Heart left ventricle (tissue), 16 donors: Measurements from ENCODE around the gene LILRA2. TPM values are rescaled to one million over a fixed set of nuclear protein-coding genes. Genes with fewer than 3 reads are reported as not detected.

Experiments
- ATAC-seq, 4 donors: fragments of 200-7000 bp; cut with Tn5 transposase; one replicate each; pipeline ENCODE4 v1.9.1; 2020 to 2022; ENCODE audit warnings: moderate library complexity in 4 of 4, mild to moderate bottlenecking in 3 of 4, moderate number of reproducible peaks in 1 of 4
- DNase-seq, 5 donors: peaks; one replicate each; pipeline ENCODE4 v3.0.0-alpha.2; 2020
- H3K27ac ChIP-seq, 12 donors: fragments of 200-600 bp; sonication (generic) in 4 of 12; one replicate each; pipeline versions ENCODE4 v1.5.0 to v1.8.0; 2016 to 2022; ENCODE audit warnings: mild to moderate bottlenecking in 2 of 12
- H3K27me3 ChIP-seq, 9 donors: fragments of 200-600 bp; sonication (generic) in 2 of 9; one replicate each; pipeline versions ENCODE4 v1.5.1 to v1.8.0; 2016 to 2022; ENCODE audit warnings: mild to moderate bottlenecking in 3 of 9
- H3K36me3 ChIP-seq, 9 donors: fragments of 200-600 bp; sonication (generic) in 2 of 9; one replicate each; pipeline versions ENCODE4 v1.5.0 to v1.8.0; 2018 to 2022; ENCODE audit warnings: mild to moderate bottlenecking in 2 of 9
- H3K4me1 ChIP-seq, 12 donors: fragments of 200-600 bp; sonication (generic) in 4 of 12; one replicate each; pipeline versions ENCODE4 v1.5.0 to v1.8.0; 2016 to 2022; ENCODE audit warnings: mild to moderate bottlenecking in 3 of 12
- H3K4me3 ChIP-seq, 12 donors: fragments of 200-600 bp; sonication (generic) in 4 of 12; one replicate each; pipeline versions ENCODE4 v1.5.0 to v1.8.0; 2017 to 2022; ENCODE audit warnings: mild to moderate bottlenecking in 9 of 12, moderate library complexity in 4 of 12
- H3K9me3 ChIP-seq, 12 donors: fragments of 200-600 bp; sonication (generic) in 4 of 12; one replicate each; pipeline versions ENCODE4 v1.5.0 to v1.8.0; 2016 to 2022; ENCODE audit warnings: mild to moderate bottlenecking in 1 of 12
- POLR2A ChIP-seq, 2 donors: fragments of 450-650 bp; IDR thresholded peaks; one replicate each; pipeline ENCODE4 v1.6.1; 2017; ENCODE audit warnings: antibody characterized with exemption in 2 of 2, mild to moderate bottlenecking in 2 of 2, moderate library complexity in 2 of 2
- WGBS, 4 donors: extraction: QIAGEN DNeasy Blood & Tissue Kit in 2 of 4; methylation state at CpG; one replicate each; pipeline versions ENCODE4 v1.1.5 to v1.1.7; 2013 to 2018; 5-methylcytosine and 5-hydroxymethylcytosine counted together
- intact Hi-C, 10 donors: fragments of 100-400 bp; cut with DNase I; formaldehyde crosslinking; loops; one replicate each; pipeline versions ENCODE4 v1.11.1 to v1.14.2; 2022
- polyA plus RNA-seq, 2 donors: library from polyadenylated mRNA; stranded (reverse); fragments of 200-250 nt; gene quantifications; one replicate each; pipeline ENCODE4 v1.2.3, GENCODE V29; 2013
- total RNA-seq, 9 donors: library from RNA; depleted of rRNA in 2 of 9; stranded (reverse); fragments of >200 nt in 2 of 9; fragmentation: NEBNext Ultra II Directional in 3 of 9; extraction: Animal tissue kit (Norgen Biotek cat#: 25700) in 3 of 9; gene quantifications; one replicate each; pipeline versions ENCODE4 v1.1.0 to v1.2.4, GENCODE V29; 2016 to 2023
- TF ChIP-seq, protein P1 (sequence below), 12 donors: fragments of 200-600 bp; sonication (generic) in 4 of 12; IDR thresholded peaks; one replicate each; pipeline versions ENCODE4 v1.5.0 to v1.8.0; 2018 to 2022; ENCODE audit warnings: antibody characterized with exemption in 12 of 12, mild to moderate bottlenecking in 5 of 12
- donor health status: ischemic (EF 13 %, LVEDD 7.1; RV severe dilation, severe dysfunction).
- donor health status: healthy with polysubstance abuse.
- donor health status: DM: no; HTN: yes; CAD: no.
- donor health status: DM: no; HTN: no; CAD: no.
- donor health status: ischemic (EF 25% LVEDD 6.9; RV normal size, moderate dysfunction).
- donor health status: ischemic (EF 25% LVEDD 5.7; RV mildly dilated, moderate dysfunction).
- donor health status: healthy.
- donor health status: DM: yes; HTN: yes; CAD: no.
- donor health status: ischemic (EF 35%, LVEDD 5.7; RV mildly dilated, moderate dysfunction).
- donor health status: nonischemic (EF 11% LVEDD 7.7; RV severe dilation, severe dysfunction).
- donor health status: DM: yes; HTN: yes; CAD: no.
- donor health status: PGD.
- donor health status: ischemic (EF 29% LVEDD 5.4; RV normal size, mild dysfunction).
- donor health status: nonischemic (EF 23%, LVEDD 6.1; RV moderate dilation, normal function).

The LILRA2 gene
- total and polyA plus RNA-seq, 11 donors = 0.31 to 8.9 (median 0.85) TPM

DNA sequence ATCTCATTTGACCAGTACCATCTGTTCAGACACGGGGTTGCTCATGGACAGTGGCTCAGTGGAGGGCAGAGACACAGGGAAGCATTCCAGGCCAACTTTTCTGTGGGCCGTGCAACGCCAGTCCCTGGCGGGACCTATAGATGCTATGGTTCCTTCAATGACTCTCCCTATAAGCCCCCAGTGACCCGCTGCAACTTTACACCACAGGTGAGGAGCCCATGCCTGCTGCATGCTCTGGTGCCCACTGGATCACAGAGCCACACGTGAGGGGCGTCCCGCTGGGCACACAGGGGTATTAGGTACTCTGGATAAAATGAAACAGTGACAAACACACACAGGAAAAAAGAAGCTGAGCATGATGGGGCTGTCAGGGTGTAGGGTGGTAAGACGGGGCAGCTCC is 36.6 kb upstream of the LILRA2 start:
- H3K36me3 ChIP-seq = no peaks in the 10 kb centered on the region
- peaks cover 0 to 30% (median 7%) of the 10 kb centered on the region in 9 donors for H3K27me3 ChIP-seq
- TF ChIP-seq, protein P1, sequence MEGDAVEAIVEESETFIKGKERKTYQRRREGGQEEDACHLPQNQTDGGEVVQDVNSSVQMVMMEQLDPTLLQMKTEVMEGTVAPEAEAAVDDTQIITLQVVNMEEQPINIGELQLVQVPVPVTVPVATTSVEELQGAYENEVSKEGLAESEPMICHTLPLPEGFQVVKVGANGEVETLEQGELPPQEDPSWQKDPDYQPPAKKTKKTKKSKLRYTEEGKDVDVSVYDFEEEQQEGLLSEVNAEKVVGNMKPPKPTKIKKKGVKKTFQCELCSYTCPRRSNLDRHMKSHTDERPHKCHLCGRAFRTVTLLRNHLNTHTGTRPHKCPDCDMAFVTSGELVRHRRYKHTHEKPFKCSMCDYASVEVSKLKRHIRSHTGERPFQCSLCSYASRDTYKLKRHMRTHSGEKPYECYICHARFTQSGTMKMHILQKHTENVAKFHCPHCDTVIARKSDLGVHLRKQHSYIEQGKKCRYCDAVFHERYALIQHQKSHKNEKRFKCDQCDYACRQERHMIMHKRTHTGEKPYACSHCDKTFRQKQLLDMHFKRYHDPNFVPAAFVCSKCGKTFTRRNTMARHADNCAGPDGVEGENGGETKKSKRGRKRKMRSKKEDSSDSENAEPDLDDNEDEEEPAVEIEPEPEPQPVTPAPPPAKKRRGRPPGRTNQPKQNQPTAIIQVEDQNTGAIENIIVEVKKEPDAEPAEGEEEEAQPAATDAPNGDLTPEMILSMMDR (IDR thresholded peaks at IDR 0.05) = no peak
- TF ChIP-seq POLR2A (IDR thresholded peaks at IDR 0.05) = no peak
- no peak overlapping the region for H3K27ac ChIP-seq
- intact Hi-C loops = no loop called here
- ATAC-seq (no peak), DNase-seq (no peak)
- no peaks in the 10 kb centered on the region for H3K9me3 ChIP-seq
- 80 to 91% (median 85%) methylated on average over 9 of the region's 9 CpGs for WGBS, 4 donors
- H3K4me3 ChIP-seq = no peak overlapping the region
- no peaks in the 10 kb centered on the region for H3K4me1 ChIP-seq

DNA sequence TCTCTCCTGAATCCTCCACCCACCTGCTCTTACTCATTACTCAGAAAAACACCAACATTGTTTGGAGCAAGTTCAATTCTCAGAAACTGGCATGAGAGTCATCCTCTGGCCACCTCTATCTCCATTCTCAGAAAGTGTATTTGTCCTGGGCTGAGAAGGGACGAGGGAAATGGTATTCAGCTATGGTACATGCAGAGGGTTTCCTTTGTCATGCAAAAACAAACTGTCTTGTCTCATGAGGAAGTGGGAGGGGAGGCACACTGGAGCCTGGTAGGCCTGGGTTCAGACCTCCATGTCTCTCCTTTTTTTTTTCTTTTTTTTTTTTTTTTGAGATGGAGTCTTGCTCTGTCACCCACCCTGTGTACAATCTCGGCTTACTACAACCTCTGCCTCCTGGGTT is 31.9 kb upstream of the LILRA2 start:
- DNase-seq = no peak

DNA sequence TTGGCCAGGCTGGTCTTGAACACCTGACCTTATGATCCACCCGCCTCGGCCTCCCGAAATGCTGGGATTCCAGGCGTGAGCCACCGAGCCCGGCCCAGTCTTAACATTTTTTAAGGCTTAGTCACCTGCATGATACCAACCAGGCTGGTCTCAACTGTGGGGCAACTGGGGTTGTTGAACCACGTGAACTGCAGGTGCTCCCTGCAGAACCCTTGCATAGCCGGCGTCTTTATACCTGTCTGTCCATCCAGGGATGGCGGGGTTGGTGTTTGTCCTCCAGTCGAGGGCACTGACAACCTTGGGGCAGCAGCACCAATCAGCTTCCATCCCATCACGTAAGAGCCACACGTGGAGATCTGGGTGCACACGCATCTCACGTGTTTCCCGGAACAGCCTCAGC is 24.8 kb upstream of the LILRA2 start:
- no peak overlapping the region for H3K4me3 ChIP-seq
- 83 to 87% (median 85%) methylated on average over 15 to 16 of the region's 16 CpGs for WGBS, 4 donors
- no peak for ATAC-seq
- H3K27ac ChIP-seq = no peak overlapping the region
- DNase-seq = no peak
- TF ChIP-seq, protein P1 (IDR thresholded peaks at IDR 0.05) = no peak
- H3K9me3 ChIP-seq = no peaks in the 10 kb centered on the region
- peaks cover 0 to 13% (median 0%) of the 10 kb centered on the region in 9 donors for H3K27me3 ChIP-seq
- no peaks in the 10 kb centered on the region for H3K36me3 ChIP-seq
- peaks cover 0 to 11% (median 0%) of the 10 kb centered on the region in 12 donors for H3K4me1 ChIP-seq
- intact Hi-C loops = no loop called here

More for the DNA sequence above, 31.9 kb upstream of the LILRA2 start:
- no peaks in the 10 kb centered on the region for H3K4me1 ChIP-seq
- no peak overlapping the region for H3K4me3 ChIP-seq
- peaks cover 0 to 4% (median 0%) of the 10 kb centered on the region in 9 donors for H3K27me3 ChIP-seq
- H3K27ac ChIP-seq = no peak overlapping the region
- intact Hi-C loops = no loop called here
- TF ChIP-seq POLR2A (IDR thresholded peaks at IDR 0.05) = no peak
- TF ChIP-seq, protein P1 (IDR thresholded peaks at IDR 0.05) = no peak
- H3K9me3 ChIP-seq = no peaks in the 10 kb centered on the region
- H3K36me3 ChIP-seq = no peaks in the 10 kb centered on the region
- WGBS, 4 donors = 38 to 46% (median 43%) methylated on average over 2 of the region's 2 CpGs
- no peak for ATAC-seq

DNA sequence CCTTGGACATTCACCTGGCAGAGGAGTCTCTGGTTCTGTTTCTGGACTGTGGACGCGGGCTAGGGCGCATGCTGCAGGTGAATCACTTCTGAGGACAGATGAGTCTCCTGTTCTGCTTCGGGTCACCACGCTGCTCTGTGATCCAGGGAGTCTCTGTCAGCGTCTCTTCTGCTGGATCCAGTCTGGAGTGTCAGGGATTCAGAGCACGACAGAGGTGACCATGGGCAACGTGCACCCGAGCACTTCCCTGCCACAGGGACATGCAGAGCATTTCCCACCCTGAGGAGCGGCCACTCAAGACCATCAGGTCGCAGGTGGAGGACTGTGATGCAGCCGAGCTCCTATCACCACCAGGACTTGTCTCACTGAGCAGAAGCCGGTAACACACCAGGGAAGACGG is 24.4 kb upstream of the LILRA2 start:
- H3K36me3 ChIP-seq = no peaks in the 10 kb centered on the region
- H3K9me3 ChIP-seq = no peaks in the 10 kb centered on the region
- DNase-seq = no peak
- intact Hi-C loops = no loop called here
- ATAC-seq = no peak
- no peak for TF ChIP-seq POLR2A (IDR thresholded peaks at IDR 0.05)
- TF ChIP-seq, protein P1 (IDR thresholded peaks at IDR 0.05) = no peak
- H3K27ac ChIP-seq = no peak overlapping the region
- peaks cover 0 to 16% (median 0%) of the 10 kb centered on the region in 9 donors for H3K27me3 ChIP-seq
- H3K4me3 ChIP-seq = no peak overlapping the region
- WGBS, 4 donors = 72 to 84% (median 79%) methylated on average over 8 to 14 of the region's 14 CpGs
- peaks cover 0 to 11% (median 0%) of the 10 kb centered on the region in 12 donors for H3K4me1 ChIP-seq
